ELR (cell line): ENCODE measurements around the gene PKMYT1.

Source experiments
- DNase-seq: peaks from one replicate; pipeline ENCODE4 v3.0.0-alpha.2; 2015; ENCODE audit warnings: low read depth

Gene PKMYT1

GRCh38 chr16:2973093-2973492, 7.2 kb downstream of the PKMYT1 start:
- no peak for DNase-seq

GRCh38 chr16:2971985-2972784, 8.1 kb downstream of the PKMYT1 start:
- no peak for DNase-seq

DNA sequence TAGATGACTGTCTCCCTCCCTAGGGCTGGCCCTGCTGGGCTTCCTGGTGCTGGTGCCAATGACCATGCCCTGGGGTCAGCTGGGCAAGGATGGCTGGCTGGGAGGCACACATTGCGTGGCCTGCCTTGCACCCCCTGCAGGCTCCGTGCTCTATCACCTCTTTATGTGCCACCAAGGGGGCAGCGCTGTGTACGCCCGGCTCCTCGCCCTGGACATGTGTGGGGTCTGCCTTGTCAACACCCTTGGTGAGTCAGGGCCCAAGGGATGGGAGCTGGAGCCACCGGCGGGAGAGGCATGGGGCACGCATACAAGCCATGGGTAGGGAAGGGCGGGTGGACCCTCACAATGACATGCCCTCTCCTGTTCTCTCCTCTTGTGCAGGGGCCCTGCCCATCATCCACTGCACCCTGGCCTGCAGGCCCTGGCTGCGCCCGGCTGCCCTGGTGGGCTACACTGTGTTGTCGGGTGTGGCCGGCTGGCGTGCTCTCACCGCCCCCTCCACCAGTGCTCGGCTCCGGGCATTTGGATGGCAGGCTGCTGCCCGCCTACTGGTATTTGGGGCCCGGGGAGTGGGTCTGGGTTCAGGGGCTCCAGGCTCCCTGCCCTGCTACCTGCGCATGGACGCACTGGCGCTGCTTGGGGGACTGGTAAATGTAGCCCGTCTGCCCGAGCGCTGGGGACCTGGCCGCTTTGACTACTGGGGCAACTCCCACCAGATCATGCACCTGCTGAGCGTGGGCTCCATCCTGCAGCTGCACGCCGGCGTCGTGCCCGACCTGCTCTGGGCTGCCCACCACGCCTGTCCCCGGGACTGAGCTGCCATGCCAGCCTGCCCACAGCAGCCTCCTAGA, 8.9 kb downstream of the PKMYT1 start:
- DNase-seq, result no peak

GRCh38 chr16:2970563-2970962, 9.7 kb downstream of the PKMYT1 start:
- DNase-seq, result no peak

GRCh38 chr16:2969545-2970521, 10.4 kb downstream of the PKMYT1 start:
- DNase-seq, result peak; percentile 79

DNA sequence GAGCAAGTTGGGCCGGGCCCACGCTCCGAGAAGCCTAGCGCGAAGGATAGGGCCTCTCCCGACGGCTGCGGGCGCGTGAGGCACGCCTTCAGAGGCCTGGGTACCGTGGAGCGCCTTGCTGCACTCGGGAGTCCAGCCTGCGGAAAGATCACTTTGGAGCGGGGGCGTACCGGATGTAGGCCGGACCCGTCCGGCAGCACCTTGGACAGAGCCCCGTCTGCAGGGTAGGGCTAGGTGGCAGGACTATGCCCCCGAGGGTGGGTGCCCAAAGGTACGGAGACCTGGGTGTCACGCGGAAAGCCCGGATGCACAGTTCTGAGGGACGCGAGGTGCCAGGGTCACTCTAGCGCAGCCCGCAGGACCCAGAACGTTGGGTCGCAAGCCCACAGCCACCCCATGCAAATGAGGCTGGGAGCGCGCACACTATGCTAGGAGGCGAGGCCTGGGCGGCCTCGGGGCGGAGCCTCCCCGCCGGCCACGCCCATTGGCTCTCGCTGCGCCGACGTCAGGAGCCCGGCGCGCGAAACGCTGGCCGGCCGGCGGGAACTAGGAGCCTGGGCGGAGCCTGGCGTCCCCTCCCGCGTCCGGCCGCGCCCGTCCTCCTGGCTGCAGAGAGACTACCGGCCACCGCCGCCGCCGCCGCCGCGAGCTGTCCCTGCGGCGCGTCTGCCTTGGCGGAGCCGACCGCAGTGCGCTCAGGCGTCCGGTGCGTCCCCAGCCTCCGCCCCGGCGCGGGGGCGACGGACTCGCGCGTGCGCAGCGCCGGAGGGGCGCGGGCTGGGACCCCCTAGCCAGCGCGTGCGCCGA, 11.3 kb downstream of the PKMYT1 start, which contains the start of gene PAQR4:
PAQR4 (plus strand) TSS at position 611 of the 807 bp plus-strand sequence. CDS start 327 bp downstream, outside the sequence.
- DNase-seq, result peak; percentile 89

- no peak for DNase-seq
Measured at GRCh38 chr16:2968368-2968737, 11.9 kb downstream of the PKMYT1 start.

GRCh38 chr16:2967721-2968161, 12.5 kb downstream of the PKMYT1 start:
- no peak for DNase-seq

- DNase-seq, result no peak
Measured at GRCh38 chr16:2967211-2967631, 13.0 kb downstream of the PKMYT1 start.

DNA sequence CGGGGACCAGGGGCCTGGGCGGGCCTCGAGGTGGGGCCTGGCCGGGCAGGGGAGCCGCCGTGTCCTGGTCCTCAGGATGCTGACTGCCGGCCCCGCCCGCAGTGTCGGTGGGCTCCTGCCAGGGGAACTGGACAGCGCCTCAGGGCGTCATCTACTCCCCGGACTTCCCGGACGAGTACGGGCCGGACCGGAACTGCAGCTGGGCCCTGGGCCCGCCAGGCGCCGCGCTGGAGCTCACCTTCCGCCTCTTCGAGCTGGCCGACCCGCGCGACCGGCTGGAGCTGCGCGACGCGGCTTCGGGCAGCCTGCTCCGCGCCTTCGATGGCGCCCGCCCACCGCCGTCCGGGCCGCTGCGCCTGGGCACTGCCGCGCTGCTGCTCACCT, 13.4 kb downstream of the PKMYT1 start:
- no peak for DNase-seq

DNA sequence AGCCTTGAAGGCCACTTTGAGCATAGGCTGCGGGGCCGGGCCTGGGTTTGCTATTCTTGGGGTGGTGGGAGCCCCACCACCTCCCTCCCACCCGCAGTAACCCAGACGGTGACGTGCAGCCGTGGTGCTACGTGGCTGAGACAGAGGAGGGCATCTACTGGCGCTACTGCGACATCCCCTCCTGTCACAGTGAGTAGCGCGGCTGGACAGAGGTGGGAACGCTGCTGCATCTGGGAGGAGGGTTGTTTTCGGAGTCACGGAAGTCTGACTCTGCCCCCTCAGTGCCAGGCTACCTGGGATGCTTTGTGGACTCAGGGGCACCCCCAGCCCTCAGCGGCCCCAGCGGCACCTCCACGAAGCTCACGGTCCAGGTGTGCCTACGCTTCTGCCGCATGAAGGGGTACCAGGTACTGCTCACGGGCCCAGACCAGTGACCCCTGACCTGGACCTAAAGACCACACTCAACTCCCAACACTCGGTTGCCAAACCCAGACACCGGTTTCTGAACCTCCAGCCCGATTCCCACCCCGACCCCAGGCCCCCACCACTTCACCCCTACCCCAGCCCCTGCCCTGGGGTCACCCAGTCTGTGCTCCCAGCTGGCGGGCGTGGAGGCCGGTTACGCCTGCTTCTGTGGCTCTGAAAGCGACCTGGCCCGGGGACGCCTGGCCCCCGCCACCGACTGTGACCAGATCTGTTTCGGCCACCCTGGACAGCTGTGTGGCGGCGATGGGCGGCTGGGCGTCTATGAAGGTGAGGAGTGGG, 14.0 kb downstream of the PKMYT1 start:
- DNase-seq, result no peak

DNA sequence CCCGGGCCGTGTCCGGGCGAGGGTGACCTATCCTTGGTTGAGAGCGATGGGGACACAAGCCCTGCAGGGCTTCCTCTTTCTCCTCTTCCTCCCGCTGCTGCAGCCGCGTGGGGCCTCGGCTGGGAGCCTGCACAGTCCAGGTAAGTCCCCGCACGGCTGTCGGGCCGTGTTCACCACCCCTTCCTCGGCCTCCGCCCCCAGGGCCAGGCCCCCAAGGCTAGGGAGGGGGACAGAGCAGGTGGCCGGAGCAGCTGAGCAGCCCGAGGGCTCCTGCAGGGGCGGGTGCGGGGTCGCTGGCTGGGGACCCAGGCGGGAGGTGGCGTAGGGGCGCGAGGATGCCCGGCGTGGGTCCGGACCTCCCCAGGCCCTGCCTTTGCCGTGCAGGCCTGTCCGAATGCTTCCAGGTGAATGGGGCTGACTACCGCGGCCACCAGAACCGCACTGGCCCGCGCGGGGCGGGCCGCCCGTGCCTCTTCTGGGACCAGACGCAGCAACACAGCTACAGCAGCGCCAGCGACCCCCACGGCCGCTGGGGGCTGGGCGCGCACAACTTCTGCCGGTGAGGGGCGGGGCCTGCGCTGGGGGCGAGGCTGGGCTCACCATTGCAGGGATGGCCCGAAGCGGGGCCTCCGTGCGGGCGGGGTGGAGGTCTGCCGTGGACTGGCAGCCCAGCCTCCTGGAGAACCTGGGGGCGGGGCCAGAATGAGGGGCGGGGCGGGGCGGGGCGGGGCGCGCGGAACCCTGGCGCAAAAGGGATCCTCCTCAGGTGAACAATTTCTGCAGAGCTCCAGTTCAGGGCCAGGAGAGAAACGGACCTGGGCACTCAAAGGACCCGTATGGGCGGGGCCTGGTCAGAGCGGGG, 15.5 kb downstream of the PKMYT1 start:
- DNase-seq, result peak; percentile 48

DNA sequence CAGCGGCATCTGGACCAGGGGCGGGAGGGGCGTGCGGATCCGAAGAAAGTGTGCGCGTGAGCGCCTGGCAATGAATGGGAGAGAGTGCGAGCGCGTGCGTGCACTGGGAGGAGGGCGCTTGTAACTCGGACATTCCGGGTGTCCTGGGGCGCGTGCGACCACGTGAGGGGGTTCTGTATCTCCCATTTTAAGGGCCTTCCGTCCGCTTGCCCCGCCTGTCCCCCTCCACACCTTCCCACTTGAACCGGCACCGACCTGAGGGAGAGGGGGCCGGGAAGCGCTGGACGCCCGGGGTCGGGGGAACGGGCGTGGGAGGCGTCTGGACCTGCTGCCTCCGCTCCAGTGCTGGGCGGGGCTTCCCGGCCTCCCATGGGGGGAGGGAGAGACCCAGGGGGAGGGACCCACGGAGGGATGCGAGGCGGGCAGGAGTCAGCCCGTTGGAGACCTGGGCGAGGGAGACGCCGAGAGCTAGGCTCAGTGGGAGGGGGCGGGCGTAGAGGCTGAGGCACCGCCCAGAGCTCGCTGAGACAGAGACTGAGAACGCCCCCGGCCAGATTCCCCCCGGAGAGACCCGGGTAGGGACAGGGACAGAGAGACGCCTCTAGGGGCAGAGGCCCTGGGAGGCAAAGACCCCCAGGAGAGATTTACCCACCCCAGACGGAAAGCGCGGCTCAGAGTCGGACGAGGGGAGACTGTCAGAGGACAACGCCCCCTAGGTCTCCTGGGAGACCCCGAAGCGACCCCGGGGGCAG, 16.3 kb downstream of the PKMYT1 start, which contains the start of gene KREMEN2:
KREMEN2 (plus strand) TSS at position 553 of the 752 bp plus-strand sequence. CDS start 246 bp downstream, outside the sequence.
- DNase-seq, result peak; percentile 56

GRCh38 chr16:2963074-2963722, 17.0 kb downstream of the PKMYT1 start:
- no peak for DNase-seq

DNA sequence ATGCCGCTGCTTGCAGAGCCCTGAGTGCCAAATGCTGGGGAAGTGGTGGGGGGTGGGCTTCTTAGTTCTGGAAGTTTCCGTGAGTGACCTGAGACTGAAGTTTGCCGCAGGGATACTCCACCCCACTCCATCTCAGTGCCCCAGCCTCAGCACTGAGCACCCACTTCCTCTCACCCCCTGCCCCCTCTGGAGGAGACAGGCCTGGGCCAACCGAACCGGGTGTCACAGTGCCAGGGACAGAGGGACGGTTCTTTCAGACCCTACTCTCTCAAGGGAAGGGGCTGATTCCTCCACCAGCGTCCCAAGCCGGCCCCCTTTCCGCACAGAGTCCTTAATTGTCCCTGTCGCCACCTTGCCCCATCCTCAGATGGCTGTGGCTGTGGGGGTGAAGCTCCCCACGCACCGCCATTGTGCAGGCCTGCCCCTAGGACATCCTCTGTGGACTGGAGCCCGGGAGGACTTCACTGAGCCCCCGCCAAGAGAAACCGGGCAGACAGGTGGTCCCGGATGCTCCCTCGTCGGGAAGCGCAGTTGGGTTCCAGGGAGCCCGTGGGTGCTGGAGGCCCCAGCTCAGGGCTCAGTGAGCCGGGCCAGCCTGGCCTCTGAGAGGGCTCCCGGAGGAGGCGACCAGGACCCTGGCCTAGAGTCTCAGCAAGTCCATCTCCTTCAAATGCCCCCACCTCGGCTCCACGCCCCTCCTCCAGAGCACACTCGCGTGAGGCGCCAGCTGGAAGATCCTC, 17.7 kb downstream of the PKMYT1 start:
- DNase-seq, result no peak

- no peak for DNase-seq
Measured at GRCh38 chr16:2960183-2961010, 19.8 kb downstream of the PKMYT1 start.
